Activated naive CD8-positive, alpha-beta T cell treated with anti-CD3 and anti-CD28 coated beads, Interleukin-2, amount 10 ng/mL, durations not matched to agents 7 days and 5 days (primary cell): ENCODE measurements around the gene SLC9A9. TPM values are rescaled to one million over a fixed set of nuclear protein-coding genes. Genes with fewer than 3 reads are reported as not detected.
A peak's percentile ranks its signal among the peaks of the same experiment; 100 is the strongest.

Experiments
- ATAC-seq: fragments of 150-1000 bp; cut with Tn5 transposase; one replicate; pipeline ENCODE4 v1.10.0; 2021; ENCODE audit warnings: low read depth, moderate library complexity
- POLR2A ChIA-PET: fragments of 350-600 bp; sonication (Branson Sonifier 250); formaldehyde crosslinking; loops from one replicate; lab custom pipeline; 2021; ENCODE audit warnings: antibody characterized with exemption; lab: Charles Lee
- DNase-seq: peaks from one replicate; pipeline ENCODE4 v3.0.0; 2021
- H3K27ac Mint-ChIP-seq: one replicate; pipeline ENCODE4 v1.8.0; 2022; ENCODE audit warnings: mild to moderate bottlenecking, mixed read lengths
- H3K27me3 Mint-ChIP-seq: one replicate; pipeline ENCODE4 v1.8.0; 2022; ENCODE audit warnings: mild to moderate bottlenecking, moderate library complexity, mixed read lengths
- H3K36me3 Mint-ChIP-seq: one replicate; pipeline ENCODE4 v1.8.0; 2021; ENCODE audit warnings: mild to moderate bottlenecking, mixed read lengths
- H3K4me1 Mint-ChIP-seq: one replicate; pipeline ENCODE4 v1.8.0; 2021; ENCODE audit warnings: mixed read lengths
- H3K4me3 Mint-ChIP-seq: one replicate; pipeline ENCODE4 v1.8.0; 2022; ENCODE audit warnings: mild to moderate bottlenecking, moderate library complexity, mixed read lengths
- H3K9me3 Mint-ChIP-seq: one replicate; pipeline ENCODE4 v1.8.0; 2021; ENCODE audit warnings: mixed read lengths
- total RNA-seq, 2 experiments: library from RNA; stranded (reverse); gene quantifications; one replicate each; pipeline ENCODE4 v1.2.3, GENCODE V29; 2021

SLC9A9 gene
- total RNA-seq, 2 experiments from 2014 or later, result 9.9 to 13.2 TPM

GRCh38 chr3:143786219-143787191 lies 61.8 kb downstream of the SLC9A9 start:
- Mint-ChIP-seq H3K36me3 (peaks cover 4% of the 10 kb centered on the region), H3K4me1 (no peaks in the 10 kb centered on the region), H3K4me3 (no peak overlapping the region), H3K9me3 (peaks cover 5% of the 10 kb centered on the region), H3K27ac (no peak overlapping the region), H3K27me3 (no peaks in the 10 kb centered on the region)
- no peak for ATAC-seq
- DNase-seq, result no peak
- POLR2A ChIA-PET, result no interaction called here

- Mint-ChIP-seq H3K27me3 (no peaks in the 10 kb centered on the region), H3K27ac (no peak overlapping the region), H3K4me1 (no peaks in the 10 kb centered on the region), H3K9me3 (no peaks in the 10 kb centered on the region), H3K36me3 (peaks cover 1% of the 10 kb centered on the region), H3K4me3 (no peak overlapping the region)
- ATAC-seq (no peak), DNase-seq (no peak)
- POLR2A ChIA-PET, result no interaction called here
Observed at GRCh38 chr3:143784446-143784845, 63.8 kb downstream of the SLC9A9 start.

GRCh38 chr3:143783851-143784370 lies 64.4 kb downstream of the SLC9A9 start:
- no peaks in the 10 kb centered on the region for H3K4me1 Mint-ChIP-seq
- ATAC-seq (no peak), DNase-seq (no peak)
- H3K27me3 Mint-ChIP-seq, result no peaks in the 10 kb centered on the region
- peaks cover 1% of the 10 kb centered on the region for H3K36me3 Mint-ChIP-seq
- POLR2A ChIA-PET, result no interaction called here
- H3K27ac Mint-ChIP-seq, result no peak overlapping the region
- H3K9me3 Mint-ChIP-seq, result no peaks in the 10 kb centered on the region
- H3K4me3 Mint-ChIP-seq, result no peak overlapping the region

GRCh38 chr3:143775459-143775858 lies 72.8 kb downstream of the SLC9A9 start:
- ATAC-seq, result peak; percentile 75
- H3K9me3 Mint-ChIP-seq, result no peaks in the 10 kb centered on the region
- no peaks in the 10 kb centered on the region for H3K4me1 Mint-ChIP-seq
- peak overlapping the region; percentile 19 for H3K4me3 Mint-ChIP-seq
- H3K36me3 Mint-ChIP-seq, result peaks cover 1% of the 10 kb centered on the region
- POLR2A ChIA-PET, result no interaction called here
- no peaks in the 10 kb centered on the region for H3K27me3 Mint-ChIP-seq
- DNase-seq, result no peak
- no peak overlapping the region for H3K27ac Mint-ChIP-seq

- Mint-ChIP-seq H3K4me3 (no peak overlapping the region), H3K9me3 (no peaks in the 10 kb centered on the region), H3K36me3 (no peaks in the 10 kb centered on the region), H3K27ac (no peak overlapping the region), H3K27me3 (no peaks in the 10 kb centered on the region), H3K4me1 (no peaks in the 10 kb centered on the region)
- ATAC-seq, result no peak
- POLR2A ChIA-PET, result no interaction called here
- DNase-seq, result no peak
Observed at GRCh38 chr3:143771939-143772338, 76.3 kb downstream of the SLC9A9 start.

- no peak for ATAC-seq
- POLR2A ChIA-PET, result no interaction called here
- Mint-ChIP-seq H3K27ac (no peak overlapping the region), H3K36me3 (no peaks in the 10 kb centered on the region), H3K27me3 (no peaks in the 10 kb centered on the region), H3K4me3 (no peak overlapping the region), H3K4me1 (no peaks in the 10 kb centered on the region), H3K9me3 (no peaks in the 10 kb centered on the region)
- no peak for DNase-seq
Observed at GRCh38 chr3:143771258-143771657, 77.0 kb downstream of the SLC9A9 start.

GRCh38 chr3:143770391-143770790 lies 77.9 kb downstream of the SLC9A9 start:
- Mint-ChIP-seq H3K27me3 (no peaks in the 10 kb centered on the region), H3K4me1 (no peaks in the 10 kb centered on the region), H3K27ac (no peak overlapping the region), H3K36me3 (no peaks in the 10 kb centered on the region), H3K4me3 (no peak overlapping the region), H3K9me3 (no peaks in the 10 kb centered on the region)
- no peak for ATAC-seq
- POLR2A ChIA-PET, result no interaction called here
- no peak for DNase-seq

- no peak overlapping the region for H3K4me3 Mint-ChIP-seq
- no peaks in the 10 kb centered on the region for H3K9me3 Mint-ChIP-seq
- H3K4me1 Mint-ChIP-seq, result peaks cover 2% of the 10 kb centered on the region
- DNase-seq, result no peak
- H3K36me3 Mint-ChIP-seq, result no peaks in the 10 kb centered on the region
- POLR2A ChIA-PET, result no interaction called here
- no peak overlapping the region for H3K27ac Mint-ChIP-seq
- ATAC-seq, result no peak
- H3K27me3 Mint-ChIP-seq, result no peaks in the 10 kb centered on the region
Observed at GRCh38 chr3:143769616-143770015, 78.7 kb downstream of the SLC9A9 start.

GRCh38 chr3:143764840-143765239 lies 83.4 kb downstream of the SLC9A9 start:
- H3K27ac Mint-ChIP-seq, result no peak overlapping the region
- POLR2A ChIA-PET, result no interaction called here
- DNase-seq, result no peak
- no peaks in the 10 kb centered on the region for H3K27me3 Mint-ChIP-seq
- no peaks in the 10 kb centered on the region for H3K36me3 Mint-ChIP-seq
- H3K9me3 Mint-ChIP-seq, result peaks cover 1% of the 10 kb centered on the region
- H3K4me1 Mint-ChIP-seq, result peaks cover 2% of the 10 kb centered on the region
- ATAC-seq, result no peak
- no peak overlapping the region for H3K4me3 Mint-ChIP-seq

- H3K27me3 Mint-ChIP-seq, result no peaks in the 10 kb centered on the region
- H3K4me1 Mint-ChIP-seq, result peaks cover 2% of the 10 kb centered on the region
- H3K4me3 Mint-ChIP-seq, result no peak overlapping the region
- peaks cover 1% of the 10 kb centered on the region for H3K9me3 Mint-ChIP-seq
- no peak overlapping the region for H3K27ac Mint-ChIP-seq
- ATAC-seq (no peak), DNase-seq (no peak)
- H3K36me3 Mint-ChIP-seq, result no peaks in the 10 kb centered on the region
- POLR2A ChIA-PET, result no interaction called here
Observed at GRCh38 chr3:143763564-143764162, 84.6 kb downstream of the SLC9A9 start.

- no peaks in the 10 kb centered on the region for H3K27me3 Mint-ChIP-seq
- POLR2A ChIA-PET, result no interaction called here
- ATAC-seq (no peak), DNase-seq (no peak)
- H3K4me3 Mint-ChIP-seq, result no peak overlapping the region
- peaks cover 2% of the 10 kb centered on the region for H3K36me3 Mint-ChIP-seq
- peaks cover 7% of the 10 kb centered on the region for H3K4me1 Mint-ChIP-seq
- no peak overlapping the region for H3K27ac Mint-ChIP-seq
- peaks cover 1% of the 10 kb centered on the region for H3K9me3 Mint-ChIP-seq
Observed at GRCh38 chr3:143757691-143758090, 90.6 kb downstream of the SLC9A9 start.

- Mint-ChIP-seq H3K4me1 (peaks cover 21% of the 10 kb centered on the region), H3K9me3 (peaks cover 1% of the 10 kb centered on the region)
- POLR2A ChIA-PET, result no interaction called here
Observed at GRCh38 chr3:143755978-143756377, 92.3 kb downstream of the SLC9A9 start.

GRCh38 chr3:143754090-143754489 lies 94.2 kb downstream of the SLC9A9 start:
- Mint-ChIP-seq H3K4me1 (peaks cover 23% of the 10 kb centered on the region), H3K4me3 (no peak overlapping the region), H3K36me3 (peaks cover 2% of the 10 kb centered on the region), H3K27me3 (no peaks in the 10 kb centered on the region), H3K27ac (no peak overlapping the region), H3K9me3 (no peaks in the 10 kb centered on the region)
- POLR2A ChIA-PET, result no interaction called here
- ATAC-seq (no peak), DNase-seq (no peak)

More at GRCh38 chr3:143755978-143756377, 92.3 kb downstream of the SLC9A9 start:
- ATAC-seq, result no peak
- DNase-seq, result no peak
- Mint-ChIP-seq H3K4me3 (no peak overlapping the region), H3K27ac (no peak overlapping the region), H3K27me3 (no peaks in the 10 kb centered on the region), H3K36me3 (peaks cover 2% of the 10 kb centered on the region)
